PC-3 (cell line): ENCODE data around the gene LMLN. TPM values are rescaled to one million over a fixed set of nuclear protein-coding genes. Genes with fewer than 3 reads are reported as not detected.

Source experiments
- ATAC-seq: fragments of 200-7000 bp; cut with Tn5 transposase; 2 replicates; pipeline ENCODE4 v1.9.1; 2020; ENCODE audit warnings: mild to moderate bottlenecking, moderate library complexity
- BruUV-seq: library from RNA; stranded (reverse); fragments of 400-500 nt; replicated peaks from 2 replicates; lab custom pipeline; 2021; lab: Mats Ljungman, UMichigan
- CTCF ChIA-PET: fragments of 300-600 bp; sonication (Branson Sonifier 250); formaldehyde crosslinking; loops from one replicate; lab custom pipeline; 2022; ENCODE audit warnings: antibody characterized with exemption; lab: Charles Lee
- POLR2A ChIA-PET: fragments of 300-600 bp; sonication (Branson Sonifier 250); formaldehyde crosslinking; loops from one replicate; lab custom pipeline; 2022; ENCODE audit warnings: antibody characterized with exemption; ENCODE audit not compliant: unreplicated experiment; lab: Charles Lee
- DNase-seq: peaks from one replicate; pipeline ENCODE4 v3.0.0-alpha.2; 2015
- H2AFZ ChIP-seq: fragments of 300-600 bp; sonication (generic); 2 replicates; pipeline ENCODE4 v1.6.0; 2016; ENCODE audit warnings: antibody characterized with exemption, low read length
- H3F3A ChIP-seq: fragments of 300-600 bp; sonication (generic); one replicate; pipeline ENCODE4 v1.6.0; 2017; ENCODE audit warnings: antibody characterized with exemption, low read length, control low read depth, mild to moderate bottlenecking; ENCODE audit not compliant: unreplicated experiment
- H3K27ac ChIP-seq: fragments of 300-600 bp; sonication (generic); 2 replicates; pipeline ENCODE4 v1.5.1; 2016; ENCODE audit warnings: mild to moderate bottlenecking, low read length
- H3K27me3 ChIP-seq: fragments of 300-600 bp; sonication (generic); 2 replicates; pipeline ENCODE4 v1.6.1; 2016; ENCODE audit warnings: low read length, mixed read lengths
- H3K36me3 ChIP-seq: fragments of 300-600 bp; sonication (generic); 2 replicates; pipeline ENCODE4 v1.6.1; 2016; ENCODE audit warnings: low read depth, mixed run types, low read length, mixed read lengths
- H3K4me1 ChIP-seq: fragments of 300-600 bp; sonication (generic); 2 replicates; pipeline ENCODE4 v1.5.1; 2016; ENCODE audit warnings: low read length; ENCODE audit not compliant: insufficient read depth
- H3K4me2 ChIP-seq: fragments of 300-600 bp; sonication (generic); 2 replicates; pipeline ENCODE4 v1.6.0; 2016; ENCODE audit warnings: low read length
- H3K4me3 ChIP-seq: fragments of 300-600 bp; sonication (generic); 2 replicates; pipeline ENCODE4 v1.5.1; 2016; ENCODE audit warnings: mild to moderate bottlenecking, low read length, mixed read lengths
- H3K79me2 ChIP-seq: fragments of 300-600 bp; sonication (generic); 2 replicates; pipeline ENCODE4 v1.6.1; 2017; ENCODE audit warnings: low read length, mixed read lengths
- H3K9ac ChIP-seq: fragments of 300-600 bp; sonication (generic); 2 replicates; pipeline ENCODE4 v1.6.0; 2016; ENCODE audit warnings: mild to moderate bottlenecking, low read length
- H3K9me2 ChIP-seq: fragments of 300-600 bp; sonication (generic); replicated peaks from 2 replicates; pipeline ENCODE4 v1.6.1; 2016; ENCODE audit warnings: mixed run types, low read length, mixed read lengths
- H3K9me3 ChIP-seq: fragments of 300-600 bp; sonication (generic); 2 replicates; pipeline ENCODE4 v1.6.1; 2016; ENCODE audit warnings: low read length, mixed read lengths
- H4K20me1 ChIP-seq: fragments of 300-600 bp; sonication (generic); 2 replicates; pipeline ENCODE4 v1.6.1; 2016; ENCODE audit warnings: low read length, mixed read lengths
- EZH2 ChIP-seq: fragments of 300-600 bp; sonication (generic); IDR thresholded peaks from one replicate; pipeline ENCODE4 v1.6.1; 2017; ENCODE audit warnings: antibody characterized with exemption, mild to moderate bottlenecking, low read length; ENCODE audit not compliant: unreplicated experiment
- EZH2phosphoT487 ChIP-seq: fragments of 300-600 bp; sonication (generic); IDR thresholded peaks from 2 replicates; pipeline ENCODE4 v1.6.1; 2018; ENCODE audit warnings: mild to moderate bottlenecking, antibody characterized with exemption, low read length, borderline replicate concordance
- intact Hi-C: fragments of 100-400 bp; cut with micrococcal nuclease; formaldehyde crosslinking; loops from 2 replicates; pipeline ENCODE4 v1.9.0; 2023
- total RNA-seq: library from RNA; depleted of rRNA; stranded (reverse); fragments of >200 nt; gene quantifications from 2 replicates; pipeline ENCODE4 v1.2.3, GENCODE V29; 2014
- TF ChIP-seq, protein P1 (sequence below): fragments of 300-600 bp; sonication (generic); conservative IDR thresholded peaks from 2 replicates; pipeline ENCODE4 v1.5.1; 2017; ENCODE audit warnings: antibody characterized with exemption, low read depth, mild to moderate bottlenecking, low read length

The LMLN gene
- total RNA-seq, 1 experiment from 2014 or later = 3.7 TPM

DNA sequence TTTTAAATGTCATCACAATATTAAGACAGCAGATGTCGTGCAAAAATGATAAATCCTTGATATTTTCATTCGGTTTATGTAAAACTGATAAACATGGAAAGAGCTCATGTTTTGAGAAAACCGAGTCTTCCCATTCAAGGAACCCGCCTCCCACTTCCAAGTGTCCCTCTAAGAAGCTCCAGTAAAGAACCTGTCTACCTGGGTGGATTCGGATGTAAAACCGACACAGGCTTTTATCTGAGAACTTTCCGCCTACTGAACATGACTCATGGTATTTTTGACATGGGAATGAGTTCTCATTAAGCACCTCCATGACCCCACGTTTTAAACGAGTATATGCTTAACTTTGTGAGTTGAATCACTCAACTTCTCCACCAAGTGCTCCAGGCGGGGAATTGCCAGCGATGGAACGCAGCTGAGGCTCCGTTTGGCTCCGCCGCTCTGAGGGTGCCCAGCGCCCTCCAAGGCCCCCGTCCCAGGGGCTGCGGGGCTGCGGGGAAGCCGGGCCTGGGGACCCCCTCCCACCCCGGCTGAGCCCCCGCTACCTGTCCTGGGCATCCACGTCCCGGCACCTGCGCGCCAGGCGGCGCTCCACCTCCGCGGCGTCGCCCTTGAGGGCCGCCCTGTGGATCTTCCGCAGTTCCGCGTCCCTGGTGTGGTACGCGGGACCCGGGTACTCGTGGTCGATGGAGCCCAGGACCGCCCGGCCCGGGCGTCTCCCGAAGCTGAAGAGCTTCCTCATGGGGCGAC is 119.9 kb downstream of the LMLN start:
- Histone ChIP-seq H3K4me1 (peaks cover 12% of the 10 kb centered on the region; the same call in 1 of the 2 replicates), H3K27ac (no peak overlapping the region), H3K4me2 (peak overlapping the region; percentile 83), H3K79me2 (no peaks in the 10 kb centered on the region), H3K9ac (no peak overlapping the region), H3K9me3 (no peaks in the 10 kb centered on the region), H2AFZ (peak overlapping the region; percentile 75), H4K20me1 (no peaks in the 10 kb centered on the region; the same call in 1 of the 2 replicates), H3K9me2 (no peaks in the 10 kb centered on the region), H3F3A (no peaks in the 10 kb centered on the region), H3K36me3 (no peaks in the 10 kb centered on the region), H3K4me3 (peak overlapping the region; percentile 60; the same call in 1 of the 2 replicates), H3K27me3 (peaks cover 74% of the 10 kb centered on the region)
- CTCF ChIA-PET = interaction anchor here (1.0 to 1.2 kb wide), 3 partner anchors 8 to 174 kb away, joined by 4 to 7 read pairs (median 6); no protein-coding TSS in a partner anchor
- TF ChIP-seq EZH2 = no peak
- no peak for TF ChIP-seq EZH2phosphoT487
- TF ChIP-seq, protein P1, sequence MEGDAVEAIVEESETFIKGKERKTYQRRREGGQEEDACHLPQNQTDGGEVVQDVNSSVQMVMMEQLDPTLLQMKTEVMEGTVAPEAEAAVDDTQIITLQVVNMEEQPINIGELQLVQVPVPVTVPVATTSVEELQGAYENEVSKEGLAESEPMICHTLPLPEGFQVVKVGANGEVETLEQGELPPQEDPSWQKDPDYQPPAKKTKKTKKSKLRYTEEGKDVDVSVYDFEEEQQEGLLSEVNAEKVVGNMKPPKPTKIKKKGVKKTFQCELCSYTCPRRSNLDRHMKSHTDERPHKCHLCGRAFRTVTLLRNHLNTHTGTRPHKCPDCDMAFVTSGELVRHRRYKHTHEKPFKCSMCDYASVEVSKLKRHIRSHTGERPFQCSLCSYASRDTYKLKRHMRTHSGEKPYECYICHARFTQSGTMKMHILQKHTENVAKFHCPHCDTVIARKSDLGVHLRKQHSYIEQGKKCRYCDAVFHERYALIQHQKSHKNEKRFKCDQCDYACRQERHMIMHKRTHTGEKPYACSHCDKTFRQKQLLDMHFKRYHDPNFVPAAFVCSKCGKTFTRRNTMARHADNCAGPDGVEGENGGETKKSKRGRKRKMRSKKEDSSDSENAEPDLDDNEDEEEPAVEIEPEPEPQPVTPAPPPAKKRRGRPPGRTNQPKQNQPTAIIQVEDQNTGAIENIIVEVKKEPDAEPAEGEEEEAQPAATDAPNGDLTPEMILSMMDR = no peak
- intact Hi-C loops = loop anchor here (2.0 kb wide), 1 partner anchor 173 kb away; no protein-coding TSS in a partner anchor
- ATAC-seq = peak; percentile 53
- POLR2A ChIA-PET = interaction anchor here (0.7 kb wide), 1 partner anchor 29 kb away, joined by 4 read pairs; no protein-coding TSS in a partner anchor
- DNase-seq = peak; percentile 54
- BruUV-seq = no TSS peak

DNA sequence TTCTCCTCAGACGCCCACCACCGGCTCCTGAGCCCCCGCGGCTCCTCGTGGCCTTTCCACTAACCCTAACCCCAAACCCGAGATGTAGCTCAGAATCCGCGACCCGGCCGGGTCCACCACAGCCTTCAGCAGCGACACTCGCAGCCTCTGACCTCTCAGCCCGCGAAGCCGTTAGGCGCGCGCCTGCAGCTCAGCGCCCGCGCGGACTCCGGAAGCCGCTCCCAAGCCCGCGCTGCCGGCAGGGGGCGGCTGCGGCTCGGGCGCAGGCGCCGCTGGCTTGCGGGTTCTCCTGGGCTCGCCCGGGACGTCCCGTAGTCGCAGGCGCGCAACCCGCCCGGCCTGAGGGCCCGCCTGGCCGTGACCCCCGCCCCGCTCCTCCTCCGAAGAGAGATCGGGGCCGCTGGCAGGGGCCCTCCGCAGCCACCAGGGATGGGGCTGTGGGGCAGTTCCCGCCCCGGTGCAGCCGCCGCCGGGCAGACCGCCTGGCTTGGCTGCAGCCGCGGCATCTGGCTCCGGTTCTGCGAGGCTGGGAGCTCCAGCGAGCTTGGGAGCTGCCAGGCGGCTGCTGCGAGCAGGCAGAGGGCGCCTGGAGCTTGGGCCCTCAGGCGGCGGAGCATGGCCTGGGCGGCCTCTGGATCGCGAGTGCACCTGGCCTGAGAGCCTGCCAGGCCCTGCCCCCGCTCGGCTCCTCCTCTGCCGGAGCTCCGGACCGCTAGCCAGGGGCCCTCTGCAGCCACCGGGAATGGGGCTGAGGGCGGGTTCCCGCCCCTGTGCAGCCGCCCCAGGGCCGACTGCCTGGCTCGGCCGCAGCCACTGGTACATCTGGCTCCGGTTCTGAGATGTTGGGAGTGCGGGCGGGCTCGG is 120.7 kb downstream of the LMLN start:
- no peaks in the 10 kb centered on the region for H3K79me2 ChIP-seq
- H3K4me2 ChIP-seq = peak overlapping the region; percentile 83
- H2AFZ ChIP-seq = peak overlapping the region; percentile 75
- H3K9me3 ChIP-seq = no peaks in the 10 kb centered on the region
- H3K4me3 ChIP-seq = peak overlapping the region; percentile 60
- TF ChIP-seq EZH2 (no peak), EZH2phosphoT487 (no peak)
- TF ChIP-seq, protein P1 = peak; percentile 62
- no TSS peak for BruUV-seq
- H3K36me3 ChIP-seq = no peaks in the 10 kb centered on the region
- POLR2A ChIA-PET = interaction anchor here (0.5 kb wide), 1 partner anchor 125 kb away, joined by 6 read pairs; no protein-coding TSS in a partner anchor
- peak; percentile 87 for DNase-seq
- intact Hi-C loops = loop anchor here (2.0 kb wide), 1 partner anchor 174 kb away; no protein-coding TSS in a partner anchor
- no peaks in the 10 kb centered on the region; the same call in 1 of the 2 replicates for H4K20me1 ChIP-seq
- CTCF ChIA-PET = interaction anchor here (1.0 to 1.2 kb wide), 3 partner anchors 9 to 175 kb away, joined by 4 to 7 read pairs (median 6); no protein-coding TSS in a partner anchor
- peaks cover 12% of the 10 kb centered on the region; the same call in 1 of the 2 replicates for H3K4me1 ChIP-seq
- no peaks in the 10 kb centered on the region for H3F3A ChIP-seq
- H3K9ac ChIP-seq = no peak overlapping the region
- H3K27me3 ChIP-seq = peaks cover 74% of the 10 kb centered on the region
- peak; percentile 89 for ATAC-seq
- no peaks in the 10 kb centered on the region for H3K9me2 ChIP-seq
- H3K27ac ChIP-seq = no peak overlapping the region
